NCI-H345 (cell line): ENCODE data around the gene TMEM170A.
A peak's percentile ranks its signal among the peaks of the same experiment; 100 is the strongest.
"Not testable (repeated sequence)": the region's sequence is repeated elsewhere in the genome, so short reads cannot be mapped to it uniquely, and the experiment has no call there.

Experiments used
- DNase-seq: peaks from one replicate; lab custom pipeline; 2025; lab: John Stamatoyannopoulos, UW

The TMEM170A gene, protein sequence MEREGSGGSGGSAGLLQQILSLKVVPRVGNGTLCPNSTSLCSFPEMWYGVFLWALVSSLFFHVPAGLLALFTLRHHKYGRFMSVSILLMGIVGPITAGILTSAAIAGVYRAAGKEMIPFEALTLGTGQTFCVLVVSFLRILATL

DNA sequence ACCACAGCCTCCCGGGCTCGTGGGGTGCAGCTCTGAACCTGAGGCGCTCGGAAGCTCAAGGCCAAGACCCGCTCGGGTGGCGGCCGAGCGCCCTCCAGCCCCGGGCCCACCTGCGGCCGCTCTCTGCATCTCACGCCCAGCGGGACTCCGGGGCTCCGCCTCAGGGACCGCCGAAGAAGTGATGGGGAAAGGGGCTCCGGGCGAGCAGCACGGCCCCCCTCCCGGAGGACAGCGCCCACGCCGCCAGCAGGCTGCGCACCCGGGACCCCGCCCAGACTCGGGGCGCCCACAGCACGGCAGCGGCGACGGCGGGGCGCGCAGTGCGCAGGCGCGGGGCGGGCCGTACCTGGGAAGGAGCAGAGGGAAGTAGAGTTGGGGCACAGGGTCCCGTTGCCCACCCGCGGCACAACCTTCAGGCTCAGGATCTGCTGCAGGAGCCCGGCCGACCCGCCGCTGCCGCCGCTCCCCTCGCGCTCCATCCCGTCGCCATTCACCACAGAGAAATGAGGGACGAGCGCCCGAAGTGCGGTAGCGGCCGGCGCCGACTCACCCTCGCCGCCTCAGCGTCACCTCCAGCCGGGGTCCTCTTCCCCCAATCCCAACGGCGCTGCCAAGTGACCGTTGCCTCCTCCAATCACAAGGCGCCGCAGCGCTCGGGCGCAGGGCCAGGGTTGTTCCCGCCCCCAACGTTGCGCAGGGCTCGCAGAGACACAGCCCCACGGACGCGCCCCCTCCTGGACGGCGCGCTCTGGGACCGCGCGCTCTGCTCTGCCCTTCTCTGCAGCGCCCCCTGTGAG, at the start of gene TMEM170A:
Gene TMEM170A, minus strand, starts transcription at position 568 of the 797 bp plus-strand sequence. Its CDS starts 89 bp downstream, at position 479.
- DNase-seq = peak; percentile 96

DNA sequence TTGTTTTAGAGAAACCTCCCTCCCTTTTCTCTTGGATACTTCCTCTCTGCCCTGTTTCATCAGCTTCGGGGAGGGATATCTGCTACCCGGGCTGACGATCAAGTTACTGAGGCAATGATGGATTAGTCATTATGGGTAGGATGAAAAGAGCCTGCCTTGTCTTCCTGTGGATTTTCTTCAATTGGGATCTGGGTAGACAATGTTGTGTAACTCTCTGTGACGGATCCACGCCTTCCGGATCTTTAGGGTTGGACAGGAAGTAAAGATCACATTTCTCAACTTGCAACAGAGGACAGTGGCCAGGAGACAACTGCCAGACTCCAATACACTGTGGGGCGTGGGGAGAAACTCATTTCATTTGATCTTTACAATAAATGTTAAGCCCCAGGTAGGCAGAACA, 42.1 kb upstream of the TMEM170A start:
- no peak for DNase-seq

DNA sequence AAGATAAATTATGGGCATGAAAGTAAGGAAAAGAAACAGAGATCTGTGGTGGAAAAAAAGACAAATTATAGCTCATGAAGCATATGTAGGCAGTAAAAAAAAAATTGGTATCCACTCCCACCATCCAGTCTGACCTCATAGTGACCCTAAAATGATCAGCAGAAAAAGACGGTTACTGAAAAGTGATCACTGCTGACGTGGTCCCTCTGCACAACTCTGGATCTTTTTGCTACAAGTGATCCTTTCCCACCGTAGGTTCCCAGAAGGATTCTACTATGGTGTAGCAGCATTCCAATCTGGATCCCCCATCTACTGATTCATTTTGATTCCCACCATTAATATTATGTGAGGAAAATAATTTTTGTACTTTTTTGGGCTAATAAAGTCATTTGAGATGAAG, 41.6 kb upstream of the TMEM170A start:
- no peak for DNase-seq

DNA sequence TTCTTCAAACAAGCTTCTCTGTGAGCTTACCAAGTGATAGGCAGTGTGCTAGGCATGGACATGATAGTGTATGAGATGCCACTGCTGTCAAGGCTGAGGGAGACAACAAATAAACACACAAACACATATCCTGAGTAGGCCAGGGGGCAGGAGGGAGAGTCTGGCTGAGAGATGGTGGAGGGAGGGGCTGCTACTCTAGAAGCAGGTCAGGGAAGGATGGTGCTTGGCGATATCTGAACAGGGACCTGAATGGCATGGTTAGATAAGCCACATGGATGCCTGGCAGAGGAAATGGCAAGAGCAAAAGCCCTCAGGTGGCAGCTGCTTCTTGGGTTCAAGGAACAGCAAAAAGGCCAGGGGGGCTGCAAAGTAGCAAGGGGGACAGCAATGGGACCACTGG, 39.3 kb upstream of the TMEM170A start:
- DNase-seq = no peak

DNA sequence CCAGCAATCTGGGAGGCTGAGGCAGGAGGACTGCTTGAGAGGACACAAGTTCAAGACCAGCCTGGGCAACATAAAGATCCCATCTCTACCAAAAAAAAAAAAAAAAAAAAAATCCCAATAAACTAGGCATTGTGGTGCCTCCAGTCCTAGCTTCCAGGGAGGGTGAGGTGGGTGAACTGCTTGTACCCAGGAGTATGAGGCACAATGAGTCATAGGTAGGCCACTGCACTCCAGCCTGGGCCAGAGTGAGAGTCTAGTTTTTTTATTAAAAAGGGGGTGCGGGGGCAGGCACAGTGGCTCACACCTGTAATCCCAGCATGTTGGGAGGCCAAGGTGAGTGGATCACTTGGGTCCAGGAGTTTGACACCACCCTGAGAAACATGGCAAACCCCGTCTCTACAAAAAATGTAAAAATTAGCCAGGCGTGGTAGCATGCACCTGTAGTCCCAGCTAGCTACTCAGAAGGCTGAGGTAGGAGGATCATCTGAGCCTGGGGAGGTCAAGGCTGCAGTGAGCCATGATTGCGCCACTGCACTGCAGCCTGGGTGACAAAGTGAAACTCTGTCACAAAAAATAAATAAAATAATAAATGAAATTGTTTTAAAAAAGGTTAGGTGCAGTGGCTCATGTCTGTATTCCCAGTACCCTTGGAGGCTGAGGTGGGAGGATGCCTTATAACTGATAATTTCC, 38.6 kb upstream of the TMEM170A start:
- DNase-seq = no peak

DNA sequence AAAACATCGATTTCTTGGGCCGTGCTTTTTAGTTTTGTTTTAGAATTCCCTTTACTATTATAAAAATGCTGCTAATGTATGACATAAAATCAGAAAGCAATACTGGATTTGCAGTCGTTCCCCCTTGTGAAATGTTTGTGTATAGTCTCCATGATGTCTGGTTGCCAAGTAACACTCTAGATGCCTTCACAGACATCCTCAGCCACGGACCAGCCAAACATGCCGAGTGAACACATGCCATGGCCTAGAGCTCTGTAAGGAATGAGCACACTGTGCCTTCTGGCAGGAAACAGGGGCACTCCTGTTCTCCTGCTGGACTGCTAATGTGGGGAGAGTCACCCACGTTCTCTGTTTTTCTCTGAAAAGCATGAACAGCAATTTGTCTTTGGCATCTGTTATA, 37.3 kb upstream of the TMEM170A start:
- DNase-seq = not testable (repeated sequence)

DNA sequence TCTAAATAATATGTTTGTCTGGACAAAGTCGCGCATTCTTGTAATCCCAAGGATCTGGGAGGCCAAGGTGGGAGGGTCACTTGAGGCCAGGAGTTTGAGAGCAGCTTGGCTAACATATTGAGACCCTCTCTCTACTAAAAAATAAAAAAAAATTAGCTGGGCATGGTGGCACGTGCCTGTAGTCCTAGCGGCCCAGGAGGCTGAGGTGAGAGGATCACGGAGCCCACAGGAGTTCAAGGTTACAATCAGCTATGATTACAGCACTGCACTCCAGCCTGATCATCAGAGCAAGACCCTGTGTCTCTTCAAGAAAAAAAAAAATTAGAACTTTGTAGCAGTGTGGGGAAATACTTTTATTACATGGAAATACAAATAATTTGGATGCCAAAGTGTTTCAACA, 36.9 kb upstream of the TMEM170A start:
- DNase-seq = no peak

DNA sequence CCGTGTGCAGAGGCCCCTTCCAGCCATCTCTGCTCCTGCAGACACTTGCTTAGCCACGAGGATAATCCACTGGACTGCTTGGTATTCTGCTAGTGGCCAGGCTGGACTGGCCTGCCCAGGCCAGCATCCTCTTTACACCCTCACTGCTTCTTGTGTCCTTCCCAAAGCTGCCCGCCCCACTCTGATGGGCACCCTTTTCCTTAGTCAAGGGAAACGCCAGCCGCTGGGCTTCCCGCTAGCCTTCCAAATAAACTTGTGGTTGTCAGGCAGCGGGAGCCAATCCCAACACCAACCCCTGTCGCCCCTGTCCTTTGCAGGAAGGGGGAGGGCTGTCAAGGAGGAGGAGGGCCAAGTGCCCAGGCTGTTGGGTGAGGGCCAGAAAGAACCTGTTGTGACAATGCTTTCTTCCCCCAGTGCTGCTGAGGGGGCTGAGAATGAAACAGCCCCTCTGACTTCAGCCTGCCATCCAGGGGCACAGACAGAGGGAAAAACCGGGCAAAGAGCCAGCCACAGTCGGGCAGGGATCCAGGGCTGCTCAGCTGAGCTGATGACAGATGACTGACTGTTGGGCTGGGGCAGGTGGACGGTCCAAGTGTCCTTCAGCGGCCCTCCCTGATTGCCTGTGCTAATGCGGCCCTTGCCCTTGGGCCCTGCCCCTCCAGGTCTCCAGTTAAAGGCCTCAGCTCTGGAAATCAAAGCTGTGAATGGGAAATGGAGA, 34.3 kb upstream of the TMEM170A start:
- peak; percentile 66 for DNase-seq

DNA sequence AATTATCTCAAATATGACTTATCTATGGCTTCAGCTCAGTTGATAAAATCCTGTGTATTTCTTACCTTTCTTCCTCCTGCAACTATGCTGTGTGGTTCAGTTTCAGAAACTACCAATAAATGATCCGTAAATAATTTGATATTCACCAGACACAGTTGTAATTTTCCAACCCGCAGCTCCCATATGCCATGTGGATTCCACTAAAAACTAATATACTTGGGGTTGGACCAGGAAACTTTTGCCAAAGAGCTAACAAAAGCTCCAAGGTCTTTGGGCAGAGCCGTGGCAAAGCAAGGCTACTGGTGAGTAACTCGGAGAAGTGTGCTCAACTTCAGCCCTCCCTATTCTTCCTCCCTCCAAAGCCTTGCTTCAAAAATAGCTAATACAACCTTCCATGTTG, 33.1 kb upstream of the TMEM170A start:
- no peak for DNase-seq

DNA sequence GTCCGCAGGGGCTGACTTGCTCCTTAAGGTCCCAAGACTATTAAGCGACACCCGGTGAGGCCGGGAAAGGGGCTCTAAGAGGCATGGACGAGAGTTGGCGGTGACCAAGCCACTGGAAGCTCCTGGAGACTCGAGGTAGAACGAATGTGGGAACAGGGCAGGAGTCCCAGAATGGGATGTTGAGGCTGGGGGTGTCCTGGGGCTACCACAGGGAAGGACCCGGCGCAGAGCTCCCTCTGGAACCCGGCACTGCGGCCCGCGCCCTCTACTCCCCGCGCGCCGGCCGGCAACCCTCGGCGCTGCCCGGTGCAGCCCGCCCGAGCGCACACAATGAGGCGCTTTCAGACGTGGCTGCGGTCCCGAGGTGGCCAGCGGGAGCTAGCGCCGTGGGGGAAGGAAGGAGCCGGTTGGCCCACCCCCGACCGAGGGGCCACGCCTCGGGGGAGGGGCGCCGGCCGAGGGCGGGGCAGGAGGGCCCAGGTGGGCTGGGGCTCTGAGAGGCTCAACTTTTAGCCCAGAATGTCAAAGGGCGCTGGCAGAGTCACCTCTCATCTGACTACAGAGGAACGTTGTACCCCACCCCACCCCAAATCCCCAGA, 30.7 kb upstream of the TMEM170A start, which contains the start of gene CHST6:
Gene CHST6, minus strand, starts transcription at position 366 of the 599 bp plus-strand sequence. CDS start 15,613 bp downstream, outside the sequence.
- peak; percentile 18 for DNase-seq

DNA sequence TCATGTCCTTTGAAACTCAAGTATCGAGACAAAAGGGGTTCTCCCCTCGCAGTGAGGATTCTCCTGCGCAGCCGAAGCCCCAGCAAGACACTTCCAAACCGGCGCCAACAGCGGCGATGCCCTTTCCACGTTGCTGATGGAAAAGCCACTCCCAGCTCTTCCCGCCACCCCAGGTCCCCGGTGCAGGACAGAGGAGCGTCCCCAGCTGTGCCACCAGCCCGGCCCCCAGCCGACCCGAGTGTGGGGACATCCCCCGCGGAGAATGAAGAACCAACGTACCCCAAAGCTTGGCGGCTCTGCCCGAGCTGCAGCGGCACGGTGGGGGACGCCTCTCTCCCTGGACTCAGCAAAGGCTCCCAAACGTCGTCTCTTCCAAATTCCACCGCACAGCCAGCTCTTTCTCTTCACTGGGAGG, 30.2 kb upstream of the TMEM170A start:
- no peak for DNase-seq

DNA sequence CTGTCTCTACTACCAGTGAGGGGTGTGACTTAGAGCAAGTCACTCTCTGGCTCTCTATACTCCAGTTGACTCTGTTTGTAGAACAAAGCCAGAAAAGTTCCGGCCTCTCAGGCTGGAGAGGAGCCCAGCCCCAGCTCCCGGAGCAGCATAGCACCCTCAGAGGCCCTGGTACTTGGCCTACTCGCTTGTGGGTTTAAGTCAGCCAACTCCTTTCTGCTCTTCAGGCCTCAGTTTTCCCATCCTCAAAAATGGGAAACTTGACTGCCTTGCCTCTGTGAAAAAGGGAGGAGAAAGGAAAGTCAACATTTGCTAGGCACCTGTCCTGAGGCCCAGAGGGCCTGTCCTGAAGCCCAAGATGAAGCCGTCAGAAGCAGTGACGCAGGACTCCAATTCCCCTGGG, 29.7 kb upstream of the TMEM170A start:
- no peak for DNase-seq

DNA sequence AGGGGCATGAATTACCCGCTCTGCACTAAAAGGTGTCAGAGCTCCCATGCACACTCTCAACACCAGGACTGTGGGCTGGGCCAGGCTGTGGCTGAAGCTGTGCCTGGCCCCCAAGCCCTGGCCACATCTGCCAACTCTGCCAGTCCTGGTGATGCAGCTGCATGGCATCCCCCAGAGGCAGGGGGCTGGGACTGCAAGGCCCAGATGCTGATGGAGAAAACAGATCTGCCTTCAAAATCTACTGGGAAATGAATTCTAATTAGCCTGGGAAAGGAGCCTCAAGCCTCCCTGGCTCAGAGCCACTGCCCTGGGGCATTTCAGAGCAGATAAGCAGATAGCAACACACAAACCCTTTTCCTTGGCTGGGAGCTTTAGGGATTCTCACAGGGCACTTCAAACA, 27.4 kb upstream of the TMEM170A start:
- DNase-seq = peak; percentile 68

DNA sequence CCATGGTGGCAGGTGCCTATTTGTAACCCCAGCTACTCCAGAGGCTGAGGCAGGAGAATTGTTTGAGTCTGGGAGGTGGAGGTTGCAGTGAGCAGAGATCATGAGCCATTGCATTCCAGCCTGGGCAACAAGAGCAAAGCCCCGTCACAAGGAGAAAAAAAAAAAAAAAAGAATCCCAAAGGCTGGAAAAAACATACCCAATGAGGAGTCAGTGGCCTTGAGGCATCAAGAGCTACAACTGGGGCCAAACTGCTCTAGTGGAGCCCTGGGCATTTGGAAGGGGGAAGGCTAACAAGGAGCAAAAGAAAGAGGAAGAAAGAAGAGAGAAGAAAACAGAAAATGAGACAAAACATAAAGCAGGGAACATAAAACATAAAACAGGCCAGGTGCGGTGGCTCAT, 23.8 kb upstream of the TMEM170A start:
- no peak for DNase-seq

DNA sequence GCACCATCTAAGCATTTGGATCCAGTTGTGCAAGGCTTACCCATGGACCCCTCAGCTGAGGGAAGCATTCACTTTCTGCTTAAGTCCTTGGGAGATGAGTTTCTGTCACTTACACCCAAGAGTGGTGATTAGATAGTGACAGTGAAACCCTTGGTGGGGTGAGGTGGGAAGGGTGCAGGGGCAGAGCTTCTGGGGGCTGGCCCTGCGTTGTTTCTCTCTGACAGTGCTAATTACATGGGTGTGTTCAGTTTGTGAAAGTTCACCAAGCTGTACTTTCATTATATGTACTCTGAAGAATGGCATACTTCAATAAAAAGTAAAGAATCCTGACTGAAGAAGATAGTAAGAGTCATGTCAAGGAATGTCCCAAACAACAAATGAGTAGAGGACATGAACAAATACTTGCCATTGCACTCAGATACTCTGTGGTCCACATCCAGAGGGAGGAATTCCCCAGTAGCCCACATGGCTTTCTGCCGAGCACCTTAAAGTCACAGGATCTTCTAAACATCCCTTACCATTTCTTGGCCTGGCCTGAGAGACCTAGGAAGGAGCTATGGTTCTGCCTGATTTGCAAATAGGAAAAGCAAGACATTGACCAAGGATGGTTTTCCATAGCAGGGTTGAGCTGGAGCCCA, 22.3 kb upstream of the TMEM170A start:
- no peak for DNase-seq

DNA sequence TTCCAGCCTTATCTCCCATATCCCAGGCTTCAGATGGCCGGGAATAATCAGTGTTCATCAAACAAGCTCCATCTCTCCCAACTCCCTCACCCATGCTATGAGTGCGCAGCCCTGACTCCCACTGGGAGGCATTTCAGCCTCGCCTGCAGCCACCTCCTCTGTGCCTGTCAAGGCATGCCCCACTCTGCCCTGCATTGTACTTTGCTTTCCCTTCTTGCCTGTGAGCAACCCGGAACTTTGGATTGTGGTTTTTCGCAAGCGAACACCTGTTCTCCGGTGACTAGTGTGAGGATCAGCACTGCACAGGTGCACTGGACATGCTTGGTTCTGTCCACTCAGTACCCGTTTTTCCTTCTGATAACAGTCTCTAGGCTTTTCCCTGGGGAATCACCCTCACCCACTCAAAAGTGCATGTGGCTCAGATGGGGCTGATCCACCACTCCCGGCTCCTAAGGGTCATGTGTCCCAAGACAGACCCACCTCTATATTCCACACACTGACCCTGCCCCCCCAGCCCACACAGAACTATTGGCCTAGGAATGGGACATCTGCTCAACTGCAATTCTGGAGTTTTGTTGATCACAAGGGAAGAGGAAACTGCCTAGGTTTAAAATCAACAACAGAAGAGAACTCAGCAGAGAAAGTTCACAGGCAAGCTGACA, 21.7 kb upstream of the TMEM170A start:
- peak; percentile 76 for DNase-seq

DNA sequence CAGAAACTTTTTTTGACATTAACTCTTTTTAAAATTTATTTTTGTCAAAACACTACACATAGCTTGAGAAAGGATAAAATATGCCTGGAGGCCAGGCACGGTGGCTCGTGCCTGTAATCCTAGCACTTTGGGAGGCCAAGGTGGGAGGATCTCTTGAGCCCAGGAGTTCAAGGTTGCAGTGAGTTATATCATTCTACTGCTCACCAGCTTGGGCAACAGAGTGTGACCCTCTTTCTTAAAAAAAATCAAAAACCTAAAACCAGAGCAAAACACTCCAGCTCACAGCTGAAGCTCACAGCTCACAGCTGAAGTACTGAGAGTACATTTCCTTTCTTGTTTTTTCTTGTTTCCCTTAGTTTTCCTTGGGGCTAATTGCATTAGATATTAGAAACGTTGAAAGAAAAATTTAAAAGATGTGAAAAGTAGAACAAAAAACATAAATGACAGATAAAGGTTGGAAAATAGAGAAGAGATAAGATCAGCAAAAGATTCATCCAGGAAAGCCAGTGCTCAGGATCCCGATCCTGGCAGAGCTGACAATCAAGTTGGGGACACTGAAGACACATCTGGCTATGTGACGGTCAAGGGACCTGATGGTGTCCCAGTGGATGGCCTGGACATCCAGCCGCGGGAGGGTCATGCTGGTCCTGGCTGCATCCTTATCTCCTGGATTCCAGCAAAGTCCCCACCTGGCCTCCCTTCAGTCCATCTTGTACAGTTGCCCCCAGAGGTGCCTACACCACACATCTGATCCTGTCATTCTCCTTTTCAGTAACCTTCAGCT, 20.9 kb upstream of the TMEM170A start:
- DNase-seq = no peak

DNA sequence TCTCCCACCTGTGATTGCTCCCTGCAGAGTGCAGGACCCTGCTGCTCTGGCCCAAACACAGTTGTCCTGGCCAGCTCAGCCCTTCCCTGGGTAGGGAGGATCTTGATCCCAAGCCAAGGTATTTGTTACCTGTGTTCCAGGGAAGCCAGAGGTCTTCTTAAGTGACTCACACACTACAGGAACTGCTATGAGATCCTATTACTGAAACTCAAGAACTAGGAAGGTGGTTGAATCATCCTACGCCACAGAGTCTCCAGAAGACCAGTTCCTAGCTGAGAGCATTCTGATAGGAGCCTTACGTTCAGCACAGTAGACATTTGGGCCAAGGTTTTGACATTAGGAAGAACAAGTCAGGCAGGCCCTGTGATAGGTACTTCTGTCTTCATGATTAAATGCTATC, 18.7 kb upstream of the TMEM170A start:
- DNase-seq = no peak

DNA sequence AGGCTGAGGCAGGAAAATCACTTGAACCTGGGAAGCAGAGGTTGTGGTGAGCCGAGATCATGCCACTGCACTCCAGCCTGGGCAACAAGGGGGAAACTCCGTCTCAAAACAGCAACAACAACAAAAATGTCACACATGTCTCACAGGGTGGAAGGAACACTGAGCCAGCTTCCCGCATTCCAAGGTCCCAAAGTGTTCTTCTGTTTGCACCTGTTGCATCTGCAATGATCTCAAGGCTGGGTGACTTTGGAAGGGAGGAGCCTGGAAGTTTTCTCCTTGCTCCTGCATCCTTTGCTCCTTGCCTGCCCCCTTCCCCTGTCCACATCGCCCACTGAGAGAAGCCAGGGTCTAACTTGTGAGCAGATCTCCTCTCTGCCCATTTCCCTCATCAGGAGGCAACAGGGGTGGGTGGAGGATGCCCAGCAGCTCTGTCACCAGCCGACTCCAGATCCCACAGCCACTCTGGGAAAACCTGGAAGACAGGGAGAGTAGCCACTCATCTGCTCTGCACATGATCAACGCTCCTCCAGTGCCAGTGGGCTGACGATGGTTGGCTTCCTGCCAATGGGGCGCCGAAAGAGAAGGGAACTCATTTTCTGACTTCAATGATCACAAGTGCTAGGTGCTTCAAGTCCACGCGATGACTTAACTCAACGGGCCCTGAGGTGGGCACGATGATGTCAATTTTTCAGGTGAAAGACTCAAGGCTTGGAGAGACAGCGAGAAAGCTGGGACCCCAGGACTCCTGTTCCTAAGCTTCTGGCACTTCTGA, 18.1 kb upstream of the TMEM170A start:
- DNase-seq = peak; percentile 37
